Breast epithelium (tissue), 4 donors: ENCODE results near the gene NAALADL2. TPM values are rescaled to one million over a fixed set of nuclear protein-coding genes. Genes with fewer than 3 reads are reported as not detected.
"Not testable (repeated sequence)": the region's sequence is repeated elsewhere in the genome, so short reads cannot be mapped to it uniquely, and the experiment has no call there.

Experiments
- DNase-seq, 2 donors: peaks; one replicate each; pipeline ENCODE4 v3.0.0-alpha.2; 2019; ENCODE audit warnings: low spot score in 2 of 2
- H3K27ac ChIP-seq, 2 donors: fragments of 200-600 bp; sonication (generic) in 1 of 2; one replicate each; pipeline ENCODE4 v1.5.1; 2016 to 2019; ENCODE audit warnings: mild to moderate bottlenecking in 1 of 2
- H3K27me3 ChIP-seq, 2 donors: fragments of 200-600 bp; sonication (generic) in 1 of 2; one replicate each; pipeline versions ENCODE4 v1.5.1 to v1.6.0; 2017 to 2019; ENCODE audit warnings: control low read depth in 1 of 2, mild to moderate bottlenecking in 1 of 2
- H3K36me3 ChIP-seq: fragments of 200-600 bp; one replicate; pipeline ENCODE4 v1.5.1; 2019
- H3K4me1 ChIP-seq, 2 donors: fragments of 200-600 bp; sonication (generic); one replicate each; pipeline ENCODE4 v1.5.1; 2016 to 2019; ENCODE audit warnings: control low read depth in 1 of 2
- H3K4me3 ChIP-seq, 3 donors: fragments of 200-600 bp; sonication (generic); 1 replicate in 2 of 3; 2 replicates in 1 of 3; pipeline ENCODE4 v1.5.1; 2016 to 2019; ENCODE audit warnings: mild to moderate bottlenecking in 3 of 3, moderate library complexity in 2 of 3
- H3K9me3 ChIP-seq, 2 donors: fragments of 200-600 bp; sonication (generic) in 1 of 2; one replicate each; pipeline ENCODE4 v1.5.1; 2016 to 2019; ENCODE audit warnings: control low read depth in 1 of 2
- POLR2A ChIP-seq: fragments of 450-650 bp; IDR thresholded peaks from one replicate; pipeline ENCODE4 v1.6.1; 2016; ENCODE audit warnings: antibody characterized with exemption, mild to moderate bottlenecking, moderate library complexity
- POLR2AphosphoS5 ChIP-seq, 3 donors: sonication (generic); formaldehyde crosslinking; IDR thresholded peaks; one replicate each; pipeline ENCODE4 v1.6.1; 2017; ENCODE audit warnings: antibody characterized with exemption in 3 of 3
- intact Hi-C: fragments of 100-400 bp; cut with DNase I; formaldehyde crosslinking; loops from one replicate; pipeline ENCODE4 v1.15.1; 2023; ENCODE audit warnings: low total_unique reads
- total RNA-seq, 3 donors: library from RNA; depleted of rRNA; stranded (reverse); fragments of >200 nt; gene quantifications; one replicate each; pipeline ENCODE4 v1.1.0, GENCODE V29; 2016
- TF ChIP-seq, protein P1 (sequence below), 3 donors: fragments of 450-650 bp; IDR thresholded peaks; one replicate each; pipeline ENCODE4 v1.5.1; 2016 to 2017; ENCODE audit warnings: antibody characterized with exemption in 3 of 3, mild to moderate bottlenecking in 3 of 3, moderate library complexity in 3 of 3

The NAALADL2 gene
- total RNA-seq, 3 donors from 2014 or later: 12.0 to 69.5 (median 53.9) TPM

DNA sequence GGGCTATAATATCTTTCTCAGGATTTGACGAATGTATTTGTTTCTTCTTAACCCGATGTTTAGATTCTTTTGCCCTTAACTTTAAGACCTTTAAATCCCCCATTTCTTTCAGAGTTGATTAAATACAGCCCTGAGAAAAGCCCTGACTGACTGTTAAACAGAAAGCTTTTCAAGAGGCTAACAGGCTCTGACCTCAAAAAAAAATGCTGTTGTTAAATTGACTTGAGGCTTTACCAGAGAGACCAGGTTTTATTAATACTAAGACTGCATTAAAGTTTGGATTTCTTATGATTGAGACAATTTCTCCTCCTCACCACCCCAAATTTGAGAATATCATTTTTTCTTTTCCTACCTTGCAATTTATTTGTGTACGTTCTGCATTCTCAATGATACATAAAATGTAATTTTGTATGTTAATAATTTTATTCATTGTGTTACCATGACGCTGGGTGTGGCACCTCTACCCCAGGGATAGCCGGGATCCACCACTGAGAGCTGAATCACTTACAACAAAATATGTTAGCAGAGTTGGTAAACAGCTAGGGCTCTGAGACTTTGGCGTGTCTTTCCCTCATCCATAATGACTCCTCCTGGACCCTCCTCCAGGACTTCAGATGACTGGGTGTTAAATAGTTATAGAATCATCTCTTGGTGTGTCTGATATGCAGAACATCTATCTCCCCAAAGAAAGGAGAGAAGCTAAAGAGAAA lies 753.5 kb downstream of the NAALADL2 start:
- intact Hi-C loops: no loop called here
- Histone ChIP-seq H3K27me3 (no peaks in the 10 kb centered on the region), H3K9me3 (no peaks in the 10 kb centered on the region), H3K27ac (no peak overlapping the region), H3K4me3 (no peak overlapping the region), H3K36me3 (no peaks in the 10 kb centered on the region), H3K4me1 (no peaks in the 10 kb centered on the region)
- no peak for DNase-seq
- no peak for TF ChIP-seq POLR2AphosphoS5 (IDR thresholded peaks at IDR 0.05)
- TF ChIP-seq, protein P1, sequence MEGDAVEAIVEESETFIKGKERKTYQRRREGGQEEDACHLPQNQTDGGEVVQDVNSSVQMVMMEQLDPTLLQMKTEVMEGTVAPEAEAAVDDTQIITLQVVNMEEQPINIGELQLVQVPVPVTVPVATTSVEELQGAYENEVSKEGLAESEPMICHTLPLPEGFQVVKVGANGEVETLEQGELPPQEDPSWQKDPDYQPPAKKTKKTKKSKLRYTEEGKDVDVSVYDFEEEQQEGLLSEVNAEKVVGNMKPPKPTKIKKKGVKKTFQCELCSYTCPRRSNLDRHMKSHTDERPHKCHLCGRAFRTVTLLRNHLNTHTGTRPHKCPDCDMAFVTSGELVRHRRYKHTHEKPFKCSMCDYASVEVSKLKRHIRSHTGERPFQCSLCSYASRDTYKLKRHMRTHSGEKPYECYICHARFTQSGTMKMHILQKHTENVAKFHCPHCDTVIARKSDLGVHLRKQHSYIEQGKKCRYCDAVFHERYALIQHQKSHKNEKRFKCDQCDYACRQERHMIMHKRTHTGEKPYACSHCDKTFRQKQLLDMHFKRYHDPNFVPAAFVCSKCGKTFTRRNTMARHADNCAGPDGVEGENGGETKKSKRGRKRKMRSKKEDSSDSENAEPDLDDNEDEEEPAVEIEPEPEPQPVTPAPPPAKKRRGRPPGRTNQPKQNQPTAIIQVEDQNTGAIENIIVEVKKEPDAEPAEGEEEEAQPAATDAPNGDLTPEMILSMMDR (IDR thresholded peaks at IDR 0.05): no peak
- no peak for TF ChIP-seq POLR2A

DNA sequence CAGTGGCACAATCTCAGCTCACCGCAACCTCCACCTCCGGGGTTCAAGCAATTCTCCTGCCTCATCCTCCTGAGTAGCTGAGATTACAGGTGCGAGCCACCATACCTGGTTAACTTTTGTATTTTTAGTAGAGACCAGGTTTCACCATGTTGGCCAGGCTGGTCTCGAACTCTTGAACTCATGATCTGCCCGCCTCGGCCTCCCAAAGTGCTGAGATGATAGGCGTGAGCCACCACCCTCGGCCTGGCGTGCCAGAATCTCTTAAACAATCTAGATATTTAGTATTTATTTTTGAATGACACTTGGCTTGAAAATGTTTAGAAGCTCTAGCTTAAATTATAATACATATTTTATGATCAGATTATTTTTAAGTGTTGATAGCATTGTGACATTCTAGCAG lies 755.0 kb downstream of the NAALADL2 start:
- H3K9me3 ChIP-seq, H3K27ac ChIP-seq, H3K27me3 ChIP-seq, H3K4me1 ChIP-seq, DNase-seq, intact Hi-C loops, H3K4me3 ChIP-seq, H3K36me3 ChIP-seq: not testable (repeated sequence)

DNA sequence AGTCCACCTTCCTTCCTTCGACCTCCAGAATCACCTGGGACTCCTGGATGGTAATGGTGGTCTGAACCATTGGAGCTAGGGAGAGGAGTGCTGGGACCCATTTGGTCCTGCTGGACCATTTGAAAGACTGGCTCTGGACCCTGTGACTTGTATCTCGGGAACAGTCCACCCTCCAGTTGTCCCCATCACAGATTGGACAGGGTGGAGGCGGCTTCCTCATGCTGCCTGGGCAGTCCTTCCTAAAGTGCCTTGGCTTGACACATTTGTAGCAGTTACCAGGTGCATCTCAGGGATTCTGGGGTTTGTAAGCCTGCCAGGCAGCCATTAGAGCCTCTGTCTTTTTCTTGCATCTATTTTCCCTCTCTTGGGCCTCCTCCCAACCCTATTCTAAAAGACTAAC lies 758.1 kb downstream of the NAALADL2 start:
- Histone ChIP-seq H3K27me3 (no peaks in the 10 kb centered on the region), H3K36me3 (no peaks in the 10 kb centered on the region), H3K4me1 (no peaks in the 10 kb centered on the region), H3K4me3 (no peak overlapping the region), H3K9me3 (no peaks in the 10 kb centered on the region), H3K27ac (no peak overlapping the region)
- TF ChIP-seq, protein P1 (IDR thresholded peaks at IDR 0.05): no peak
- no peak for TF ChIP-seq POLR2A
- no peak for TF ChIP-seq POLR2AphosphoS5 (IDR thresholded peaks at IDR 0.05)
- no peak for DNase-seq
- intact Hi-C loops: no loop called here

DNA sequence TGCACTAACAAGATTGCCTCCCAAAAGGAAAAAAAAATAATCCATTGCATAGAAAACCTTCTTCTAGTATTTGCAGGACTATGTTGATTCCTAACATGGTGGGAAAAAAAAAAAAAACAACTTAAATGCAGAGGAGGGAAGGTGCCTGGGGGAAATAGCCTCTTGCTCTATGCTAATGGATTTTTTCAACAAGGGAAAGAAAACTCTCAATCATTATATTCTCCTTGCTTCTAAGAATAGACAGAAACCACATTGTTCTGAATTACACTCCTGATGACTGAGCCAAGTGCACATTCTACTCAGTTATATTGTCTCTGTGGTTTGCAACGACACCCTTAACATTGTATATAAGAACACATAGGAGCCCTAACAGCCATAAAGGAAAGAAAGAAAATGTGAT lies 760.2 kb downstream of the NAALADL2 start:
- Histone ChIP-seq H3K27me3 (no peaks in the 10 kb centered on the region), H3K9me3 (no peaks in the 10 kb centered on the region), H3K4me3 (no peak overlapping the region), H3K4me1 (no peaks in the 10 kb centered on the region), H3K27ac (no peak overlapping the region), H3K36me3 (no peaks in the 10 kb centered on the region)
- TF ChIP-seq POLR2AphosphoS5 (IDR thresholded peaks at IDR 0.05): no peak
- TF ChIP-seq POLR2A: no peak
- TF ChIP-seq, protein P1 (IDR thresholded peaks at IDR 0.05): no peak
- no peak for DNase-seq
- intact Hi-C loops: no loop called here

DNA sequence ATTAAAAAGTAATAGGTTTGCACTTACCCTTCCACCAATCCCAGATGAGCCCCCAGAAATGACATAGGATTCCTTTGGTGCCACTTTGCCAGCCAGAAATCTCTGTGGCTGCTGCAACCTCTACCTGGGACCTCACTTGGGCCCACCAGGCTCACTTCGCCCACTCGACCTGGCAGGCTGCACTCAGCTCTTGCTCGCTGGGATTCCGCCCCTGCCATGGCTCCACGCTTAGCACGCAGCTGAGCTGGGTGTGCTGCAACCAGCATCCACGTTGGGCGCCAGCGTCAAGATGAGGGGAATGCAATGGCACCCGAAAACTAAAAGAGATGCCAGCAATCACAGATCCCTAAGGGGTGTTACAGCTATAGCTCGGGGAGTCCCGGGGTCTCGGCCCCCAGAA lies 761.0 kb downstream of the NAALADL2 start:
- Histone ChIP-seq H3K27ac (no peak overlapping the region), H3K4me3 (peak overlapping the region in 1 of 3 donors; percentile 46), H3K9me3 (no peaks in the 10 kb centered on the region), H3K27me3 (no peaks in the 10 kb centered on the region), H3K36me3 (no peaks in the 10 kb centered on the region), H3K4me1 (no peaks in the 10 kb centered on the region)
- no peak for TF ChIP-seq POLR2A
- TF ChIP-seq, protein P1 (IDR thresholded peaks at IDR 0.05): no peak
- intact Hi-C loops: loop anchor here (2.0 kb wide), 1 partner anchor 17 kb away; no protein-coding TSS in a partner anchor
- DNase-seq: no peak
